ENCODE results near the gene COPG1. TPM values are rescaled to one million over a fixed set of nuclear protein-coding genes. Genes with fewer than 3 reads are reported as not detected.

The COPG1 gene
- total and polyA plus RNA-seq, 4 experiments from 2014 or later: 67.4 to 147 (median 129) TPM

GRCh38 chr3:129312671-129313414 lies 63.4 kb downstream of the COPG1 start:
- POLR2A ChIA-PET (ENCODE audit: partially characterized antibody): interaction anchor here (0.8 to 9.8 kb wide), 17 partner anchors 8 to 695 kb away, joined by 3 to 315 read pairs (median 5); partner anchors contain the start of genes COPG1, HMCES, IFT122 and MBD4

GRCh38 chr3:129313415-129313664 lies 63.9 kb downstream of the COPG1 start:
- Mint-ChIP-seq H3K27ac (peak overlapping the region; percentile 67 to 93 (median 84)), H3K4me1 (peaks cover 16 to 41% (median 23%) of the 10 kb centered on the region in 4 donors), H3K36me3 (peaks cover 0 to 4% of the 10 kb centered on the region in 2 donors), H3K27me3 (no peaks in the 10 kb centered on the region), H3K9me3 (peaks cover 0 to 2% (median 0%) of the 10 kb centered on the region in 8 donors), H3K4me3 (peak overlapping the region; percentile 79 to 97 (median 87))
- intact Hi-C loops (cut with micrococcal nuclease): no loop called here
- peaks cover 37% of the 10 kb centered on the region for H3K4me1 ChIP-seq (ENCODE audit: insufficient read depth, low read length)
- peak in 1 of 5 donors; percentile 19 for DNase-seq
- H3K36me3 ChIP-seq (ENCODE audit: insufficient read depth, low read length): no peaks in the 10 kb centered on the region
- ChIA-PET CTCF (ENCODE audit: partially characterized antibody) (interaction anchor here (1.1 to 2.0 kb wide), 3 partner anchors 21 to 343 kb away, joined by 3 to 5 read pairs (median 4); partner anchors contain the start of gene HMCES), POLR2A (ENCODE audit: partially characterized antibody) (interaction anchor here (1.3 to 9.8 kb wide), 14 partner anchors 9 to 696 kb away, joined by 3 to 315 read pairs (median 9); partner anchors contain the start of genes COPG1, HMCES, IFT122 and MBD4)
- no peak overlapping the region for H3K4me3 ChIP-seq (ENCODE audit: low read length in 2 of 2)
- peak overlapping the region; percentile 57 for H3K27ac ChIP-seq (ENCODE audit: low read depth, low read length)
- no peaks in the 10 kb centered on the region for H3K27me3 ChIP-seq (ENCODE audit: insufficient read depth, low read length)
- H3K9me3 ChIP-seq (ENCODE audit: control insufficient read depth in 1 of 2, low read length in 2 of 2): no peaks in the 10 kb centered on the region

More at GRCh38 chr3:129312671-129313414, 63.4 kb downstream of the COPG1 start:
- H3K4me3 ChIP-seq (ENCODE audit: low read length in 2 of 2): no peak overlapping the region
- peaks cover 37% of the 10 kb centered on the region for H3K4me1 ChIP-seq (ENCODE audit: insufficient read depth, low read length)
- peak overlapping the region; percentile 57 for H3K27ac ChIP-seq (ENCODE audit: low read depth, low read length)
- H3K36me3 ChIP-seq (ENCODE audit: insufficient read depth, low read length): no peaks in the 10 kb centered on the region
- H3K9me3 ChIP-seq (ENCODE audit: control insufficient read depth in 1 of 2, low read length in 2 of 2): no peaks in the 10 kb centered on the region
- peak overlapping the region; percentile 17 to 93 (median 70) for H3K27ac Mint-ChIP-seq
- CTCF ChIA-PET (ENCODE audit: partially characterized antibody): interaction anchor here (0.9 to 2.0 kb wide), 4 partner anchors 17 to 343 kb away, joined by 3 to 5 read pairs (median 4); partner anchors contain the start of gene HMCES
- peaks cover 0 to 4% of the 10 kb centered on the region in 2 donors for H3K36me3 Mint-ChIP-seq
- H3K27me3 ChIP-seq (ENCODE audit: insufficient read depth, low read length): no peaks in the 10 kb centered on the region
- peaks cover 16 to 41% (median 23%) of the 10 kb centered on the region in 4 donors for H3K4me1 Mint-ChIP-seq
- no peak for DNase-seq
- no peaks in the 10 kb centered on the region for H3K27me3 Mint-ChIP-seq
- H3K4me3 Mint-ChIP-seq: peak overlapping the region; percentile 44 to 97 (median 87)
- intact Hi-C loops (cut with micrococcal nuclease): no loop called here
- peaks cover 0 to 2% (median 0%) of the 10 kb centered on the region in 8 donors for H3K9me3 Mint-ChIP-seq

DNA sequence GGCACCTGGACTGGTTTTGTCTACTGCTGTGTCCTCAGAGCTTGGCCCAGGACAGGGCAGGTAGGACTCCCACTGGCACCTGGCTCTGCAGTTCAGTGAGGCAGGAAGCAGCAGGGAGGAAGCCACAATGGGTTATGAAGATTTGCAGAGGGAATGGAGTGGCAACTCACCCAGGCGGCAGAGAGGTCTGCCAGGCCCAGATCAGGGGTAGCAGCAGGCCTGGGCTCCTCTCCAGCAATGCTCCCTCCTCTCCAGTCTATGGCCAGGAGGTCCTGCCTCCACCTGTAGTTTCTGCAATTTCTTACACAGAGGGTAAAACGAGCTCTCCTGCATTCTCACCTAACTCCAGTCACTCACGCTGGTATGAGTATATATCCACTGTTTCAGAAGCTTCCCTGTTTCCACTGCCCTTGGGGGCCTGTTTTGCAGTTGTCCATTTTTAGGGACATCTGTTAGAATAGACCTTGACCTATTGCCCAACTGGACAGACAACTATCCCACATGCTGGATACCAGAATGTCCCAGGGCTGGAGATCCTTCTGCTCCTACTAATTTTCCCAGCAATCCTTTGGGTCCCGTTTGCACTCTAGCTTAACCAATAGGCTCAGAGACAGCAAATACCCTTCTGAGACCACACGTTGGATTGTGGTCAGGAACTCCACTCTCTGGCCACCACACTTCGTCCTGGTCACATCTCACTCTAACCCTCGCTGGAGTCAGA lies 64.4 kb downstream of the COPG1 start:
- no peaks in the 10 kb centered on the region for H3K9me3 ChIP-seq (ENCODE audit: control insufficient read depth in 1 of 2, low read length in 2 of 2)
- H3K27me3 Mint-ChIP-seq: no peaks in the 10 kb centered on the region
- H3K27me3 ChIP-seq (ENCODE audit: insufficient read depth, low read length): no peaks in the 10 kb centered on the region
- intact Hi-C loops (cut with micrococcal nuclease): loop anchor here (2.0 kb wide), 1 partner anchor 65 kb away; the partner anchor contains the start of gene COPG1
- H3K4me3 Mint-ChIP-seq: peak overlapping the region; percentile 79 to 97 (median 87)
- ChIA-PET POLR2A (ENCODE audit: partially characterized antibody) (interaction anchor here (0.6 to 9.8 kb wide), 15 partner anchors 9 to 696 kb away, joined by 3 to 315 read pairs (median 5); partner anchors contain the start of genes COPG1, HMCES, IFT122 and ISY1), CTCF (ENCODE audit: partially characterized antibody) (interaction anchor here (1.1 to 2.0 kb wide), 3 partner anchors 21 to 344 kb away, joined by 3 to 5 read pairs (median 4); partner anchors contain the start of gene HMCES)
- peaks cover 13 to 37% (median 20%) of the 10 kb centered on the region in 4 donors for H3K4me1 Mint-ChIP-seq
- DNase-seq: peak in 4 of 5 donors; percentile 7 to 30 (median 26)
- H3K27ac ChIP-seq (ENCODE audit: low read depth, low read length): peak overlapping the region; percentile 57
- peaks cover 0 to 2% (median 0%) of the 10 kb centered on the region in 8 donors for H3K9me3 Mint-ChIP-seq
- no peaks in the 10 kb centered on the region for H3K36me3 ChIP-seq (ENCODE audit: insufficient read depth, low read length)
- H3K36me3 Mint-ChIP-seq: peaks cover 0 to 4% of the 10 kb centered on the region in 2 donors
- H3K27ac Mint-ChIP-seq: peak overlapping the region; percentile 67 to 93 (median 84)
- peak overlapping the region; percentile 69 to 83 for H3K4me3 ChIP-seq (ENCODE audit: low read length in 2 of 2)
- H3K4me1 ChIP-seq (ENCODE audit: insufficient read depth, low read length): peaks cover 37% of the 10 kb centered on the region

DNA sequence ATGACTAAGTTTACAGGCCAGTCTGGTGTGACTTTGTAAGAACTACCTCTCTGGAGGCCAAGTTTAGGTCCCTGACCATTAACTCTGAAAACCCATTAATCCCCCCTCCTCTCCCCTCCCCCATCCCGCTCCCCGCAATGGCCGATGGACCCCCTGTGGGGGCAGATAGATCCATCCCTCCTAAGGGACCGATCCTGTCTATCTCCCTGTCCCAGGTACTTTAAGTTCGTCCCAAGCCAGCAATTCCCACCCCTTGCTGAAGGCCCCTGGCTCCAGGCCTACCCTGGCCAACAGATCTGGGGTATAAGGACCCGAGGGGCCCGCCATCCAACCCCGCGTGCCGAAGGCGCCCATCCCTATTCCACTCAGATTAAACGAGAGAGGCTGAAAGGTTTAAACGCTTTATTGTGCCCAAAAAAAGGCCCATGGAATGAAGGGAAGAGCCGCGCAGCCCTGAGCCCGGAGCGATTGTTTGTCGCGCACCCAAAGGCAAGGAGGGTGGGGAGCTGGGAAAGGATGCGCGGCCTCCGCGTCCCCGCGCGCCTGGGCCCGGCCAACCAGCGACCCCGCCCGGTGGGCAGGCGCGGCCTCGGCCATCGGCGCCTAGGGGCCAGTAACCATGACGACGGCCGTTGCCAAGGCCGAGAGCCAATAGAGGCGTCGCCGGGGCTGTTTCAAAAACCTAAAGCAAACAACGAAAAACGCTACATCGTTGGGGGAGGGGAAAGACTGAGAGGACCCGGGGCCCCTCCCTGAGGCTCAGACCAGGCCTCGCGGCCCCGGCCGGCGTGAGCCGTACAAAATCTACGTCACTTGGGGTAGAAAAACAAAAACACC lies 65.2 kb downstream of the COPG1 start:
- peak overlapping the region; percentile 57 to 93 (median 78) for H3K27ac Mint-ChIP-seq
- ChIA-PET POLR2A (ENCODE audit: partially characterized antibody) (interaction anchor here (0.6 to 9.8 kb wide), 27 partner anchors 10 to 1580 kb away, joined by 3 to 315 read pairs (median 8); partner anchors contain the start of genes ATP2C1, CFAP92, CNBP and COPG1), CTCF (ENCODE audit: partially characterized antibody) (interaction anchor here (1.5 to 2.7 kb wide), 4 partner anchors 13 to 344 kb away, joined by 4 to 22 read pairs (median 12); partner anchors contain the start of gene HMCES)
- Histone ChIP-seq H3K9me3 (ENCODE audit: control insufficient read depth in 1 of 2, low read length in 2 of 2) (no peaks in the 10 kb centered on the region), H3K36me3 (ENCODE audit: insufficient read depth, low read length) (no peaks in the 10 kb centered on the region), H3K27me3 (ENCODE audit: insufficient read depth, low read length) (no peaks in the 10 kb centered on the region), H3K4me3 (ENCODE audit: low read length in 2 of 2) (peak overlapping the region; percentile 69 to 83), H3K27ac (ENCODE audit: low read depth, low read length) (peak overlapping the region; percentile 57), H3K4me1 (ENCODE audit: insufficient read depth, low read length) (peaks cover 37% of the 10 kb centered on the region)
- H3K4me1 Mint-ChIP-seq: peaks cover 13 to 36% (median 19%) of the 10 kb centered on the region in 4 donors
- H3K9me3 Mint-ChIP-seq: peaks cover 0 to 2% (median 0%) of the 10 kb centered on the region in 8 donors
- peak overlapping the region; percentile 83 to 97 (median 90) for H3K4me3 Mint-ChIP-seq
- intact Hi-C loops (cut with micrococcal nuclease): loop anchor here (1.0 to 5.0 kb wide), 3 partner anchors 66 to 132 kb away; partner anchors contain the start of genes CNBP, COPG1 and IFT122
- peaks cover 0 to 4% of the 10 kb centered on the region in 2 donors for H3K36me3 Mint-ChIP-seq
- peak; percentile 33 to 73 (median 40) for DNase-seq
- no peaks in the 10 kb centered on the region for H3K27me3 Mint-ChIP-seq

DNA sequence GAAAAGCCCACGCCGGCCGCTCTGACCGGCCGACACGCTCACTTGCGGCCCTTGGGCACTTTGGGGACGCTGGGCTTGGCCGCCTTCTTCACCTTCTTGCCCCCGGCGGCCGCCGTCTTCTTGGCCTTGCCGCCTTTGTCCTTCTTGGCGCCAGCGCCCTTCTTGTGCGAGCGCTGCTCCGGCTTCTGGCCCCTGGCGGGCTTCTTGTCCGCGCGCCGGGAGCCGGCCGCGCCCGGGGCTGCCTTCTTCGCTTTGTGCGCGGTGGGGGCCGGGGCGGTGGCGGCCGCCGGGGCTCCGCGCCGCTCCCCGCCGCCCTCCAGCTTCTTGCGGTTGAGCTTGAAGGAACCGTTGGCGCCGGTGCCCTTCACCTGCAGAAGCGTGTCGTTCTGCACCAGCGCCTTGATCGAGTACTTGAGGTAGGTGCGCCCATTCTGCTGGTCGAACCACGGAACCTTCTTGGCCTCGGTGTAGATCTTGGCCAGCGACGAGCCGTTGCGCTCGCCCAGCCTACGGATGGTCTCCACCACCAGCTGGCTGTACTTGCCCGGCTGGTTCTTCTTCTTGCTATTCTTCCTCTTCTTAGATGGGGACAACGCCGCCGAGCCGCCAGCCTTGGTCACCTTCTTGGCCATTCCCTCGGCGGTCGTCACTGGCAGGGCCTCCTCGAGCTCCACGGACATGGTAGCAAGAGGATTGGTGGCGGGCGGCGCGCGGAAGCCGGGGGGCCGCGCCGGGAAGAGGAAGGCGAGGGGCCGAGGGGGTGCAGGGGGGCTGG lies 66.0 kb downstream of the COPG1 start:
- ChIA-PET POLR2A (ENCODE audit: partially characterized antibody) (interaction anchor here (0.7 to 9.8 kb wide), 50 partner anchors 11 to 1579 kb away, joined by 3 to 315 read pairs (median 8); partner anchors contain the start of genes ACAD9, ATP2C1, CFAP92 and CNBP), CTCF (ENCODE audit: partially characterized antibody) (interaction anchor here (0.9 to 2.7 kb wide), 31 partner anchors 9 to 698 kb away, joined by 3 to 22 read pairs (median 5); partner anchors contain the start of genes ACAD9, COPG1 and HMCES)
- Histone ChIP-seq H3K9me3 (ENCODE audit: control insufficient read depth in 1 of 2, low read length in 2 of 2) (no peaks in the 10 kb centered on the region), H3K27me3 (ENCODE audit: insufficient read depth, low read length) (no peaks in the 10 kb centered on the region), H3K4me3 (ENCODE audit: low read length in 2 of 2) (peak overlapping the region; percentile 69 to 83), H3K4me1 (ENCODE audit: insufficient read depth, low read length) (peaks cover 37% of the 10 kb centered on the region), H3K27ac (ENCODE audit: low read depth, low read length) (peak overlapping the region; percentile 57), H3K36me3 (ENCODE audit: insufficient read depth, low read length) (no peaks in the 10 kb centered on the region)
- H3K9me3 Mint-ChIP-seq: peaks cover 0 to 2% (median 0%) of the 10 kb centered on the region in 8 donors
- intact Hi-C loops (cut with micrococcal nuclease): loop anchor here (1.0 to 5.0 kb wide), 3 partner anchors 67 to 133 kb away; partner anchors contain the start of genes CNBP, COPG1 and IFT122
- peak overlapping the region; percentile 70 to 94 (median 89) for H3K27ac Mint-ChIP-seq
- H3K4me3 Mint-ChIP-seq: peak overlapping the region; percentile 92 to 97 (median 94)
- H3K36me3 Mint-ChIP-seq: peaks cover 0 to 4% of the 10 kb centered on the region in 2 donors
- no peaks in the 10 kb centered on the region for H3K27me3 Mint-ChIP-seq
- DNase-seq: peak; percentile 35 to 48 (median 45)
- H3K4me1 Mint-ChIP-seq: peaks cover 13 to 36% (median 19%) of the 10 kb centered on the region in 4 donors
